SK-N-SH (cell line): Measurements from ENCODE around the gene GABRG3. TPM values are rescaled to one million over a fixed set of nuclear protein-coding genes. Genes with fewer than 3 reads are reported as not detected.

Experiments used
- CTCF ChIA-PET: fragments of 300-600, 350-600 bp; formaldehyde crosslinking; extraction: SDS; loops from one replicate; lab custom pipeline; 2021; lab: Yijun Ruan, JAX
- POLR2A ChIA-PET: fragments of 350-600 bp; sonication (Branson Sonifier 250); formaldehyde crosslinking; extraction: SDS; loops from one replicate; lab custom pipeline; 2020; ENCODE audit warnings: antibody characterized with exemption, inconsistent platforms; lab: Yijun Ruan, JAX
- DNase-seq: peaks from one replicate; pipeline ENCODE4 v3.0.0; 2012
- H2AFZ ChIP-seq: fragments of 200-600 bp; sonication (generic); 2 replicates; pipeline ENCODE4 v1.8.1; 2016; ENCODE audit warnings: antibody characterized with exemption, mild to moderate bottlenecking, low read depth
- H3F3A ChIP-seq: fragments of 200-600 bp; sonication (generic); replicated peaks from 2 replicates; pipeline ENCODE3; 2016; ENCODE audit warnings: antibody characterized with exemption, mild to moderate bottlenecking; ENCODE audit not compliant: insufficient read depth
- H3K27ac ChIP-seq, 2 experiments: fragments of 200-500 bp in 1 of 2; fragments of 200-600 bp in 1 of 2; sonication (Bioruptor generic) in 1 of 2; sonication (generic), shearing (Covaris generic) in 1 of 2; 2 replicates each; pipeline versions ENCODE4 v1.5.1 to v1.6.1; 2014 to 2016; ENCODE audit warnings: low read depth in 2 of 2, inconsistent platforms in 1 of 2, low read length in 1 of 2, mild to moderate bottlenecking in 1 of 2, mixed read lengths in 1 of 2
- H3K27me3 ChIP-seq: fragments of 200-600 bp; sonication (generic), shearing (Covaris generic); 2 replicates; pipeline ENCODE4 v1.6.1; 2016; ENCODE audit warnings: mixed run types; ENCODE audit not compliant: insufficient read depth
- H3K36me3 ChIP-seq, 2 experiments: fragments of 200-500 bp in 1 of 2; fragments of 200-600 bp in 1 of 2; sonication (Bioruptor generic) in 1 of 2; sonication (generic) in 1 of 2; replicated peaks in 1 of 2; 2 replicates each; pipeline versions ENCODE3 to v1.5.1; 2014 to 2016; ENCODE audit warnings: low read length in 1 of 2, mild to moderate bottlenecking in 1 of 2; ENCODE audit not compliant: insufficient read depth in 2 of 2, control insufficient read depth in 1 of 2
- H3K4me1 ChIP-seq, 2 experiments: fragments of 200-500 bp in 1 of 2; fragments of 200-600 bp in 1 of 2; sonication (Bioruptor generic) in 1 of 2; sonication (generic), shearing (Covaris generic) in 1 of 2; 2 replicates each; pipeline versions ENCODE4 v1.5.1 to v1.6.1; 2014 to 2016; ENCODE audit warnings: low read depth in 1 of 2, low read length in 1 of 2, mixed run types in 1 of 2; ENCODE audit not compliant: insufficient read depth in 2 of 2, control insufficient read depth in 1 of 2
- H3K4me2 ChIP-seq: fragments of 200-600 bp; sonication (generic), shearing (Covaris generic); 2 replicates; pipeline ENCODE4 v1.6.1; 2017; ENCODE audit warnings: mixed run types
- H3K4me3 ChIP-seq, 2 experiments: fragments of 200-500 bp in 1 of 2; fragments of 200-600 bp in 1 of 2; sonication (Bioruptor generic) in 1 of 2; sonication (generic), shearing (Covaris generic) in 1 of 2; 2 replicates each; pipeline versions ENCODE4 v1.5.1 to v1.8.1; 2014 to 2016; ENCODE audit warnings: low read depth in 2 of 2, inconsistent platforms in 1 of 2, low read length in 1 of 2, mild to moderate bottlenecking in 1 of 2, mixed read lengths in 1 of 2, moderate library complexity in 1 of 2
- H3K79me2 ChIP-seq: fragments of 200-600 bp; sonication (generic); 2 replicates; pipeline ENCODE4 v1.8.1; 2017; ENCODE audit warnings: mild to moderate bottlenecking; ENCODE audit not compliant: insufficient read depth
- H3K9ac ChIP-seq: fragments of 200-600 bp; sonication (generic); 2 replicates; pipeline ENCODE4 v1.6.1; 2017; ENCODE audit warnings: mixed run types
- H3K9me2 ChIP-seq: fragments of 200-600 bp; sonication (generic); 2 replicates; pipeline ENCODE4 v1.6.1; 2017; ENCODE audit warnings: mixed run types
- H3K9me3 ChIP-seq: fragments of 200-600 bp; sonication (generic); 2 replicates; pipeline ENCODE4 v1.6.1; 2017; ENCODE audit warnings: mixed run types, mild to moderate bottlenecking, moderate library complexity
- H4K20me1 ChIP-seq: fragments of 200-600 bp; sonication (generic); 2 replicates; pipeline ENCODE4 v1.6.1; 2017; ENCODE audit warnings: mild to moderate bottlenecking, mixed run types; ENCODE audit not compliant: insufficient read depth
- EZH2phosphoT487 ChIP-seq: fragments of 200-600 bp; sonication (generic); IDR thresholded peaks from 2 replicates; pipeline ENCODE4 v1.6.1; 2017; ENCODE audit warnings: low read depth, mixed run types, mild to moderate bottlenecking, antibody characterized with exemption, moderate library complexity, borderline replicate concordance
- GATA2 ChIP-seq: sonication (generic); formaldehyde crosslinking; IDR thresholded peaks from 2 replicates; pipeline ENCODE4 v1.5.0; 2020; ENCODE audit warnings: mild to moderate bottlenecking, missing genetic modification reagents
- SMC3 ChIP-seq: IDR thresholded peaks from 2 replicates; pipeline ENCODE4 v1.6.1; 2012; ENCODE audit warnings: low read depth, low read length, improper control_type of control experiment
- TAF1 ChIP-seq: IDR thresholded peaks from 2 replicates; pipeline ENCODE4 v1.6.1; 2012; ENCODE audit warnings: low read depth, mild to moderate bottlenecking, low read length, moderate library complexity, borderline replicate concordance
- TCF12 ChIP-seq: IDR thresholded peaks from 2 replicates; pipeline ENCODE4 v1.4.0; 2012
- YY1 ChIP-seq: IDR thresholded peaks from 2 replicates; pipeline ENCODE4 v1.4.0; 2012; ENCODE audit warnings: low read depth, mild to moderate bottlenecking
- WGBS: methylation state at CpG from one replicate; pipeline ENCODE4 v1.1.6; 2017; ENCODE audit warnings: low lambda C conversion rate; 5-methylcytosine and 5-hydroxymethylcytosine counted together
- polyA plus RNA-seq, 3 experiments: library from polyadenylated mRNA; depleted of rRNA; stranded (reverse); fragments of >200 nt; gene quantifications; 2 replicates each; pipeline ENCODE4 v1.2.3, GENCODE V29; 2012
- TF ChIP-seq, protein P1 (sequence below): IDR thresholded peaks from 2 replicates; pipeline ENCODE4; 2012
- TF ChIP-seq, protein P2 (sequence below): IDR thresholded peaks from 2 replicates; pipeline ENCODE4 v1.6.1; 2012; ENCODE audit warnings: mild to moderate bottlenecking, low read depth, low read length, moderate library complexity

The GABRG3 gene
- not detected in 2 replicates for polyA plus RNA-seq (2012; rRNA removed)
- polyA plus RNA-seq (2012; cell fraction: cytosol; rRNA removed), result not detected in 2 replicates
- polyA plus RNA-seq (2012; cell fraction: nucleus; rRNA removed), result under 0.01 TPM in 1 of 2 replicates, not detected in the other

DNA sequence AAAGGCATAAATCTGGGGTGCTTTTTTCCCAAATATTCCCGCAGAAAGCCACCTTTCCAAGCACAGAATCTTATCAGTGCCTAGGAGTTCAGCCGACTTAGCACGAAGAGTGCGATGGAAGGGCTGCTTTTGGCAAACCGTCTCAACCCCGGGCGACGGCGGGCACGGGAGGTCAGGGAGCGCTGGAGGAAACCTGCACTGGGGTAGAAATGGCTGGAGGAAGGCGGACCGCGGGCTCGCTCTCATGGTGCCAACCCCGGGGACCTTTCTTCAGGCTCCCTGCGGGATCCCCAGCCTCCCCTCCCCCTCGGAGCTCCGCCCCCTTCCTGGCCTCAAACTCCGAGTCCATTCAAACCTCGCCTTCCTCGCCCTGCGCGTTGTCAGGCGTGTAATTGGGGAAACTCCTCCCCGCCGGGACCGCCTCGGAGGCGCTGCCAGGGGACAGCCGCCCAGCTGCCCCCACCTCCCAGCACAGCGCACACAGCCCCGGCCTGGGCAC lies at the start of gene GABRG3:
Gene GABRG3, plus strand, starts transcription at position 470 of the 499 bp plus-strand sequence.
- peak; percentile 79 for DNase-seq
- Histone ChIP-seq H3K9me3 (no peaks in the 10 kb centered on the region), H3K4me1 (no peaks in the 10 kb centered on the region; a peak in 1 of 4 replicates), H4K20me1 (no peaks in the 10 kb centered on the region), H3K36me3 (no peaks in the 10 kb centered on the region), H3K9me2 (no peaks in the 10 kb centered on the region), H3K27ac (no peak within 1 kb of the TSS), H3K27me3 (no peaks in the 10 kb centered on the region), H3K4me2 (no peak within 1 kb of the TSS), H3K79me2 (no peaks in the 10 kb centered on the region), H3K9ac (no peak within 1 kb of the TSS), H3K4me3 (peak within 1 kb of the TSS in 1 of 2 experiments; percentile 43; a peak in 2 of 4 replicates), H2AFZ (no peak within 1 kb of the TSS), H3F3A (no peaks in the 10 kb centered on the region)
- TF ChIP-seq TAF1 (no peak), GATA2 (CRISPR knock-in tag) (no peak), SMC3 (no peak), EZH2phosphoT487 (no peak), YY1 (no peak), TCF12 (no peak)
- TF ChIP-seq, protein P1, sequence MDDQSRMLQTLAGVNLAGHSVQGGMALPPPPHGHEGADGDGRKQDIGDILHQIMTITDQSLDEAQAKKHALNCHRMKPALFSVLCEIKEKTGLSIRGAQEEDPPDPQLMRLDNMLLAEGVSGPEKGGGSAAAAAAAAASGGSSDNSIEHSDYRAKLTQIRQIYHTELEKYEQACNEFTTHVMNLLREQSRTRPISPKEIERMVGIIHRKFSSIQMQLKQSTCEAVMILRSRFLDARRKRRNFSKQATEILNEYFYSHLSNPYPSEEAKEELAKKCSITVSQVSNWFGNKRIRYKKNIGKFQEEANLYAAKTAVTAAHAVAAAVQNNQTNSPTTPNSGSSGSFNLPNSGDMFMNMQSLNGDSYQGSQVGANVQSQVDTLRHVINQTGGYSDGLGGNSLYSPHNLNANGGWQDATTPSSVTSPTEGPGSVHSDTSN, result no peak
- CTCF ChIA-PET, result interaction anchor here (0.7 to 3.8 kb wide), 7 partner anchors 13 to 1021 kb away, joined by 3 to 22 read pairs (median 5); no protein-coding TSS in a partner anchor
- POLR2A ChIA-PET, result no interaction called here
- WGBS, result 18% methylated on average over 15 of the region's 33 CpGs

DNA sequence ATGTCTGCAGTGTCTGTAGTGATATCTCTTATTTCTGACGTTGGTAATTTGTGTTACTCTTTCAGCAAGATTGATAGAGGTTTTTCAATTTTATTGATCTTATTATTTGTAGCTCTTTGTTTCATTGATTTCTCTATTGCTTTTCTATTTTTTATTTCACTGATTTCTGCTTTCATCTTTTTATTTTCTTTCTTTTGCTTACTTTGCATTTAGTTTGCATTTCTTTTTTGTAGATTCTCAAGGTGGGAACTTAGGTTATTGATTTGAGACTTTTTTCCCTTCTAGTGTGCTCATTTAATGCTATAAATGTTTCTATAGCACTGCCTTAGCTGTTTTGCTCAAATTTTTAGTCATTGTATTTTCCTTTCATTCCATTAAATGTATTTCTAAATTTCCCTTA lies 49.5 kb upstream of the GABRG3 start:
- POLR2A ChIA-PET, result no interaction called here
- no peak overlapping the region for H3K4me2 ChIP-seq

More for the DNA sequence above, 49.5 kb upstream of the GABRG3 start:
- CTCF ChIA-PET, result interaction anchor here (1.5 to 1.6 kb wide), 2 partner anchors 13 to 30 kb away, joined by 3 to 6 read pairs; no protein-coding TSS in a partner anchor
- Histone ChIP-seq H3K9me2 (no peaks in the 10 kb centered on the region), H3K4me1 (no peaks in the 10 kb centered on the region), H3K36me3 (peaks cover 0 to 3% of the 10 kb centered on the region in 2 experiments), H3K27me3 (no peaks in the 10 kb centered on the region), H3K27ac (no peak overlapping the region), H3K4me3 (no peak overlapping the region), H3K79me2 (no peaks in the 10 kb centered on the region), H3K9me3 (peaks cover 6% of the 10 kb centered on the region; the same call in 1 of the 2 replicates), H4K20me1 (no peaks in the 10 kb centered on the region), H3K9ac (no peak overlapping the region), H2AFZ (no peak overlapping the region), H3F3A (no peaks in the 10 kb centered on the region)
- WGBS, result 11% methylated on average over 1 of the region's 1 CpG
- DNase-seq, result no peak
- TF ChIP-seq, protein P2, sequence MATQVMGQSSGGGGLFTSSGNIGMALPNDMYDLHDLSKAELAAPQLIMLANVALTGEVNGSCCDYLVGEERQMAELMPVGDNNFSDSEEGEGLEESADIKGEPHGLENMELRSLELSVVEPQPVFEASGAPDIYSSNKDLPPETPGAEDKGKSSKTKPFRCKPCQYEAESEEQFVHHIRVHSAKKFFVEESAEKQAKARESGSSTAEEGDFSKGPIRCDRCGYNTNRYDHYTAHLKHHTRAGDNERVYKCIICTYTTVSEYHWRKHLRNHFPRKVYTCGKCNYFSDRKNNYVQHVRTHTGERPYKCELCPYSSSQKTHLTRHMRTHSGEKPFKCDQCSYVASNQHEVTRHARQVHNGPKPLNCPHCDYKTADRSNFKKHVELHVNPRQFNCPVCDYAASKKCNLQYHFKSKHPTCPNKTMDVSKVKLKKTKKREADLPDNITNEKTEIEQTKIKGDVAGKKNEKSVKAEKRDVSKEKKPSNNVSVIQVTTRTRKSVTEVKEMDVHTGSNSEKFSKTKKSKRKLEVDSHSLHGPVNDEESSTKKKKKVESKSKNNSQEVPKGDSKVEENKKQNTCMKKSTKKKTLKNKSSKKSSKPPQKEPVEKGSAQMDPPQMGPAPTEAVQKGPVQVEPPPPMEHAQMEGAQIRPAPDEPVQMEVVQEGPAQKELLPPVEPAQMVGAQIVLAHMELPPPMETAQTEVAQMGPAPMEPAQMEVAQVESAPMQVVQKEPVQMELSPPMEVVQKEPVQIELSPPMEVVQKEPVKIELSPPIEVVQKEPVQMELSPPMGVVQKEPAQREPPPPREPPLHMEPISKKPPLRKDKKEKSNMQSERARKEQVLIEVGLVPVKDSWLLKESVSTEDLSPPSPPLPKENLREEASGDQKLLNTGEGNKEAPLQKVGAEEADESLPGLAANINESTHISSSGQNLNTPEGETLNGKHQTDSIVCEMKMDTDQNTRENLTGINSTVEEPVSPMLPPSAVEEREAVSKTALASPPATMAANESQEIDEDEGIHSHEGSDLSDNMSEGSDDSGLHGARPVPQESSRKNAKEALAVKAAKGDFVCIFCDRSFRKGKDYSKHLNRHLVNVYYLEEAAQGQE, result no peak
